ENCODE measurements around the gene IRS4. TPM values are rescaled to one million over a fixed set of nuclear protein-coding genes. Genes with fewer than 3 reads are reported as not detected.

Gene IRS4
- total RNA-seq, result not detected

- no peak for DNase-seq (ENCODE audit: low spot score)
These were observed at the start of gene IRS4 for GRCh38 chrX:108736509-108737479. TSS of gene IRS4 (minus strand) at chrX:108736563.

DNA sequence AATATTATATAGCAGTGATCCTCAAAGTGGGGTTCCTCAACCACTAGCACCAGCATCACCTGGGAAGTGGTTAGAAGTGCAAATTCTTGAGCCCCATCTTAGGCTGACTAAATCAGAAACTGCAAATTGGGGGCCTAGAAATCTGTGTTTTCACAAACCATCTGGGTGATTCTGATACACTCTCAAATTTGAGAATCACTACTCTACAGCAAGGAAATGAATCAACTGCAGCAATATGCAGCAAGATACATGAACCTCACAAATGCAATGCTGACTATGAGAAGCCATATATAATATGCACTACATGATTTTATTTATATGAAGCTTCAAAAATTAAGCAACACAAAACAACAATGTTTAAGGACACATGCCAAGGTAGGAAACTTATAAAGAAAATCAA lies 36.2 kb upstream of the IRS4 start:
- DNase-seq (ENCODE audit: low spot score), result no peak

DNA sequence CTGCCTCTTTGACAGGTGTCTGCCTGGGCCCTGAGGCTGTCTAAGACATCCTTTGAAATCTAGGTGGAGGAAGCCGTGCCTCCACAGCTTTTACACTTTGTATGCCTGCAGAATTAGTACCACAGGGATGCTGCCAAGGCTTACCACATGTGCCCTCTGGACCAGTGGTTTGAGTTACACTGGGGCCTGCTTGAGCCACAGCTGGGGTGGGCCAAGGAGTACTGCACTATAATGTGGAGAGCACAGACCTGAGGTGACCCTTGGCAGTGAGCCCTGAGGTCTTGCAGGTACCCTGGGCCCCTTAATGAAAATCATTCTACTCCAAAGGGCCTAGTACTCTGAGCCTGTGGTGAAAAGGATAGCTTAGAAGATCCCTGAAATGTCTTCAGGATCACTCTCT lies 27.2 kb upstream of the IRS4 start:
- DNase-seq (ENCODE audit: low spot score), result no peak

DNA sequence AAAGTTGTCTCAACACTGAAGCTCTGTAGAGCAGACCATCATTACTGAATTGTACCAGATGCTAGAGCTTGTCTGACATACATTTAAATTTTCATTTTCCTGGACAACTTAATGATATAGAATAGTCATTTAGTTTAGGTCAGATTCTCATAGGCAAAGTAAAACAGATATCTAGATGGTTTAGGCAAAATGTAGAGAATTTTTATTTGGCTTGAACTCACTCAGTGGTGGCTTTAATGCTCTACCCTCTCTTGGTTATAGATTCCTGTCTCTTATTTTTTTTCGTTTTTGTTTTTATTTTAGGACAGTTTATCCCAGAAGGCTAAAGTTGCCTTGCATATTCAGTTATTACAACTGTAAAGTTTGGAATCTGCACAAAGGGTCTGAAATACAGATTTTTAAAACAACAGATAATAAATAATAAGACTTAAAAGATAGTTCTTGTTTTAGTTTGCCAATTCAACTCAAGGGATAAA lies 4.0 kb upstream of the IRS4 start:
- DNase-seq (ENCODE audit: low spot score), result no peak

- no peak for DNase-seq (ENCODE audit: low spot score)
These were observed 1.4 kb upstream of the IRS4 start for GRCh38 chrX:108737754-108738153.

GRCh38 chrX:108735679-108736508 lies 469 bp downstream of the IRS4 start:
- DNase-seq (ENCODE audit: low spot score), result no peak

- DNase-seq (ENCODE audit: low spot score), result no peak
These were observed 1.2 kb downstream of the IRS4 start for GRCh38 chrX:108735091-108735678.

DNA sequence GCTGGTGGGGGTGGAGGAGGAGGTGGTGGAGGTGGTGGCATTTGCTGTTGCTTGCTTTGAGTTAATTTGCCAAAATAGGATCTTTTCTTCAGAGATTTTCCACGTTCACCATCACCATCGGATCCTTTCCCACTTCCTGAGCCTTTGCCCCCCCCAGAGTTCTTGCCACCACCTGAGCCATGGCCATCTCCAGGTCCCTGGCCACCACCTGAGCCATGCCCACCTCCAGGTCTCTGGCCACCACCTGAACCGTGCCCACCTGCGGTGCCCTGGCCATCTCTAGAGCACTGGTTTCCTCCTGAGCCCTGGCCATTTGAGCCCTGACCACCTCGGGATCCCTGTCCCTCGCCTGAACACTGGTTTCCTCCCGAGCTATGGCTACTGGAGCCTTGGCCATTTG lies 1.9 kb downstream of the IRS4 start:
- no peak for DNase-seq (ENCODE audit: low spot score)

- no peak for DNase-seq (ENCODE audit: low spot score)
These were observed 3.6 kb downstream of the IRS4 start for GRCh38 chrX:108732630-108733321.

DNA sequence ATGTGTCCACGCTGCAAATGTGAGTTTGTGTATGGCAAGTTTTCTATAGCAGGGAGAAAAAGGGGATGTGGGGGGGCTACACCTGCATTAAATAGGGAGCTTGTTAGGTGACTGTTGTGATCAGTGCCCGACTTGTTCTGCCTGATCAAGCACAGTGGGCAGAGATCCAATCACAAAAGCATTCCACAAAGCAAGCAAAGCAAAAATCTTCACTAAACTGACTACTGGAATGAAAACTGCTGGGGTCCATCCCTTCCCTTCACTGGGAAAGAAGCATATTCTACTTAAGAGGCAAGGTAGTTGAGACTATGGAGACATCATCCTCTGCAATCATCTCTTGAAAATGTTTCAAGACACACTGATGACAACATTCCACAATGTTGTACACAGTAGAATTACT lies 5.2 kb downstream of the IRS4 start:
- no peak for DNase-seq (ENCODE audit: low spot score)

DNA sequence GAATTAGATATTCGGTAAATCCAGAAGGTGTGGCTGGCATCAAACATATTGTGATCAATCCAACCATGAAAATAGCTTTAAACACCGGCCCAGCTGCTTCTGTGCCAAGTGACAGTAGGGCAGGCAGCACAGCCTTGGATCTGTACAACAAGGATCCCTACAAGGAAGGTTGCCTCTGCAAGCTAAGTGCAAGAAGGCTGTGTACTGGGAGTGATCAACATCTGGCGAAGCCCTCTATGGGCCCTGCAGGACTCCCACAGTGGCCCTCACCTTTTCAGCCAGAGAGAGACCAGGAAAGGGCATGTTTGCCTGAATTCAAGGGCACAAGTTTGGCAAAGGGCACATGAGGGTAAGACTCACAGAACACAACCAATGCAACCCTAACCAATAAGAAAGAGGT lies 9.6 kb downstream of the IRS4 start:
- DNase-seq (ENCODE audit: low spot score), result no peak

DNA sequence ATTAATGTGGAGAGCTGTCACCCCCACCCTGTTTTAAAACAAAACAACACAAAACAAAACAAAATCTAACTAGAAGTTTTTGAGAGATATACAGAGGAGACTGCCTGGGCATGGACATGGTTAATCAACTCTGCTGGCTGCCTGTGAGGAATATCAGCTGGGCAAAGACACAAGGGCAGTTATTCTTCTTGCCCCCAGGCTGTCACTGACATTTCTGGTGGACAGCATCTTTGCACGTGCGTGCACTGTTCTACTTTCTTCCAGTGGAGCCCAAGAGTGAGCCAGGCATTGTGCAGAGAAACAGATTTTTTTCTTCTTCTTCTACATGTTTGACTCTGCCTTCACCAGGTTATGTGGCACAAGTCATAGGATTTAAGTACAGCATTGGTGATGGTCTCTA lies 13.8 kb downstream of the IRS4 start:
- DNase-seq (ENCODE audit: low spot score), result no peak

GRCh38 chrX:108712886-108713285 lies 23.5 kb downstream of the IRS4 start:
- DNase-seq (ENCODE audit: low spot score), result no peak

DNA sequence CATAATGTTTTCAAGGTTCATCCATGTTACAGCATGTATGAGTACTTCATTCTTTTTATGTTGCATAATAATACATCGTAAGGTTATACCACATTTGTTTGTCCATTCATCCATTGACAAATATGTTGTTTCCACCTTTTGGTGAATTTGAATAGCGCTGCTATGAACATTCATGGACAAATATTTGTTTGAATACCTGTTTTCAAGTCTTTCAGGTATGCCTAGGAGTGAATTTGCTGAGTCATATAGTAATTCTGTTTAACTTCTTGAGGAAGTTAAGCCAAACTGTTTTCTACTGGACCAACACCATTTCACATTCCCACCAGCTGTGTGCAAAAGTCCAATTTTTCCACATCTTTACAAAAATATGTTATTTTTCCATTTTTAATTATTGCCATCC lies 31.5 kb downstream of the IRS4 start:
- DNase-seq (ENCODE audit: low spot score), result no peak

GRCh38 chrX:108702530-108702929 lies 33.8 kb downstream of the IRS4 start:
- no peak for DNase-seq (ENCODE audit: low spot score)

- DNase-seq (ENCODE audit: low spot score), result no peak
These were observed 34.7 kb downstream of the IRS4 start for GRCh38 chrX:108701633-108702032.

DNA sequence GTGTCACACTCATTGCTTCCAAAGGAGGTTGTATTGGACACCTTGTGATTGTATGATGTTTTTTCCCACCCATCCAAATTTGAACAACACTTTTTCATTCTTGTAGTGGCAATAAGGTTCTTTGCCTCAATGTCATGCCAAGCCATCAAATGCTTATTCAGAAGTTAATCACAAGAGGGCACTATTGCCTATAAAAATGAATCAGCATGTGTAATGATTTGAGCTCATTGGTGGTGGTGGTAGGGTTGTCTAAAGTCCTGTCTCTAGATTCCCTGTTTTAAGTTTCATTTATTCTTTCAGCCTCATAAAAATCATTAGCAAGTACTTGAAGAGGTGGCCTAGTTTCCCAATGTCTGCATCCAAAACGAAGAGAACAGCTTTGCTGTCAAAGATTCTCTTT lies 37.0 kb downstream of the IRS4 start:
- DNase-seq (ENCODE audit: low spot score), result no peak

- DNase-seq (ENCODE audit: low spot score), result no peak
These were observed 39.7 kb downstream of the IRS4 start for GRCh38 chrX:108696690-108697089.
